T-helper 1 cell (primary cell): ENCODE data around the gene TIMP2.
A peak's percentile ranks its signal among the peaks of the same experiment; 100 is the strongest.
"Not testable (repeated sequence)": the region's sequence is repeated elsewhere in the genome, so short reads cannot be mapped to it uniquely, and the experiment has no call there.

ENCODE experiments used
- DNase-seq, 5 donors: peaks; one replicate each; pipeline ENCODE4 v3.0.0-alpha.2; 2012 to 2020
- total RNA-seq, 4 donors: gene quantifications; one replicate each; lab custom pipeline; 2026; lab: John Stamatoyannopoulos, UW

TIMP2 gene
- total RNA-seq: 2.9 to 4.1 (median 3.3) reads per million in 4 donors

GRCh38 chr17:78925234-78925633 lies at the start of gene TIMP2:
TSS of gene TIMP2 (minus strand) at chr17:78925387. CDS start at chr17:78925088, 299 bp downstream.
- peak; percentile 36 to 70 (median 55) for DNase-seq

- DNase-seq: no peak
Measured at GRCh38 chr17:78973792-78974520, 48.8 kb upstream of the TIMP2 start.

- DNase-seq: no peak
Measured at GRCh38 chr17:78973196-78973595, 48.0 kb upstream of the TIMP2 start.

DNA sequence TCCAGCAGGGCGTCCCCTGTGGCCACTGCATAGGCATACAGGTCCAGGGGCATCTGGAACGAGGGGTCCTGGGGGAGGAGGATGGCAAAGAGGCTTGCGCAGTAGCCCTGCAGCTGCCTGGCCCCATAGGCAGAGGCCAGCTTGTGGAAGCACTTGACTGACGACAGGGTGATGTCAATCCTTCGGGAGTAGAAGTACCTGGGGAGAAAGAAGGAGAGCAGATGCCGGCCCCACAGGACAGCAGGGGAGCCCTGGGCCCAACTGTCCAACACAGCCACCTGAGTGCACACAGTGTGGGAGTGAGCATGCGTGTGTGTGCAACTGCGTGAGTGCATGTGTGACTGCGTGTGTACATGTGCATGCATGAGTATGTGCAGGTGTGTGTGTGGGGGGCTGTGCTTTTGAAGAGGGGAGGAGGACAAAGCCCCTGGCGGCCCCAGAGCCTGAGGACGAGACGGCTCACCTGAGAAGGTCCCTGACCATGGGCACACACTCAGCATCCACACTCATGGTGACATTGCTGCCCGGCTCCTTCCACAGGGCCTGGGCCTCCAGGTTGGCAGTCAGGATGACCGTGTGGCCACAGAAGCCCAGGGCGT lies 47.4 kb upstream of the TIMP2 start:
- DNase-seq: no peak

GRCh38 chr17:78971756-78972506 lies 46.7 kb upstream of the TIMP2 start:
- DNase-seq: no peak

DNA sequence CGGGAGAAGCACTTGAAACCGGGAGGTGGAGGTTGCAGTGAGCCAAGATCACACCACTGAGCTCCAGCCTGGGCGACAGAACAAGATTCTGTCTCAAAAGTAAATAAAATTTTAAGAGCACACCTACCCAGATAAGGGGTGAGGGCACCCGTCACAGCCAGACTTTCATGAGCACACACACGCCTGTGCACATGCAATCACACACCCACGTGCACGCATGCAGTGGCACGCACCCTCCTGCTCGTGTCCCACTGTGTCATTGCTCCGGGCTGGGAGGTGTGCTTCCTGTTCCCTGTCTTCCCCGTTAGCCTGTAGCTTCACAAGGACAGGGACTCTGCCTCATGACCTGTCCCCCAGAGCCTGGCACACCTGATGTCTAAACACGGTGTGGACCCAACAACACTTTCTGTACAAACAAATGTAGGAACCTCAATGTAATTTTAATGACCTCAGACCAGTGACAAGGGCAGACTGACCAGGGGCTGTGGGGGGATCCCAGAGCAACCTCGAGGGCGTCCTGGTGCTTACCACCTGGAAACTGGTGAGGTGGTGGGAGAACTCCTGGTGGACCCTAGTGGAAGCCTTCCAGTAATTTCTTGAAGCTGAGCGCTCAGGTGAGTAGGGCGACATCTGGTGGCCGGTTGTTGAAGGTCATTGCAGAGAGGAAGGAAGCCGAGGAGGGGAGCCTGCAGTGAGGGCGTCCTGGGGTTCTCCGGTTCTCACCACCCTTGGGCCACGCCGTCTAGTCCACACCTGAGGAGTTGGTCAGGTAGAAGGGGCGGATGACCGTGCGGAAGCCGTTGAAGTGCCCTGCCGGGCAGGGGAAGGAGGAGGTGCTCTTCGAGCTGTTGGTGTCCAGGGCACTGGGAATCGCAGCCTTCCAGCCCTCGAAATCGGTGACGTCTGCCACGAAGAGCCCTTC lies 45.9 kb upstream of the TIMP2 start:
- peak; percentile 43 to 76 (median 63) for DNase-seq

DNA sequence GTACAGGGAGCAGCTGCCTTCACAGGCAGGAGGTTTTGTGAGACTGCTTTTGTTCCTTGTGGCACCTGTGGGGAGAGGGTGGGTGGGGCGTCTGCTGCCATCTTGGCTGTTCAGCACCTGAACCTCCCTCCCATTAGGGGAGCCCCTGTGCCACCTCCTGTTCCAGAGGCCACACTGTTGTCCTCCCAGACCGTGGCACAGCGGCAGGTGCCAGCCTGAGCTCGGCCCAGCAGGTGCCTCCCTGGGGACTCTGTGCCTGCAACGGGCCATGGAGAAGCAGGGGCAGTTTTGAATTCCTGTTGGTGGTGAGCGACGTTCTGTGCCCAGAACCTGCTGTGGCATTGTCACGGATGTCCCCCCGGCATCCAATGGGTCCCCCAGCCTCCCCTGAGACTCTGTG lies 44.7 kb upstream of the TIMP2 start:
- DNase-seq: no peak

- no peak for DNase-seq
Measured at GRCh38 chr17:78967782-78968362, 42.7 kb upstream of the TIMP2 start.

GRCh38 chr17:78966910-78967600 lies 41.9 kb upstream of the TIMP2 start:
- no peak for DNase-seq

- no peak for DNase-seq
Measured at GRCh38 chr17:78966123-78966813, 41.1 kb upstream of the TIMP2 start.

DNA sequence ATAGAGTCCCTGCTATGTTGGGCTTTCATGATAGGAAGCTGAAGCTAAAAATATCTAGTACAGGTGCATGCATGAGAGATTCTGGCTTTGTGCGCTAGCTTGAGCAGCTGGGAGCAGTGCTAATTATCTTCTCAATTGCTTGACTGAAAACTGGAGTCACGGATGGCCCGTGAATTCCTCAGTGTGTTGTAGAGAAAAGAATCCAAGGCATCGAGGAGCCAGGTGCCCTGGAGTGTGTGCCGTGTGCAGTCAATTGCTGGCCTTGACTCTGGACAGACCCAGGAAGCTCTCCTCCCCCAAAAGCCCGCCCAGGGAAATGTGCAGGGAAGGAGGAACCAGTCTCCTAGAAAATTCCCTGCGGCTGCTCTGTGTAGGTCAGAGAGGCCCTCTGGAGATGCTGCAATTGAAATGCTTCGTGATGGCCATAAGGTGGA lies 40.3 kb upstream of the TIMP2 start:
- no peak for DNase-seq

DNA sequence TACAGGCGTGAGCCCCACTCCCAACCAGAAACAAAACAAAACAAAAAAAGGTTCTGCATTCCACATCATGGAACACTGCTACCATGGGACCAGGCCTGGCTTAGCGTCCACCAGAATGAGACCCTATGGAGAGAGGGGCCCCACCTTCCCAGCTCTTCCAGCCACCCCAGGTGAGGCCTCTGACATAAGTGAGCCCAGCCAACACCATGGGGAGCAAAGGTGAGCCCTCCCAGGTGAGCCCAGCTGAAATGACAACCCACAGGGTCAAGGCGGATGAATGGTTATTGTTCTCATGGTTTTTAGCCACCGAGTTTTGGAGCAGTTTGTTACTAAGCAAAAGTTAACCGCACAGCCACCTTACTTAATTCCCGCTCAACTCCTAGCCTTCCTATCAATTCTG lies 38.2 kb upstream of the TIMP2 start:
- no peak for DNase-seq

GRCh38 chr17:78962984-78963348 lies 37.8 kb upstream of the TIMP2 start:
- DNase-seq: not testable (repeated sequence)

DNA sequence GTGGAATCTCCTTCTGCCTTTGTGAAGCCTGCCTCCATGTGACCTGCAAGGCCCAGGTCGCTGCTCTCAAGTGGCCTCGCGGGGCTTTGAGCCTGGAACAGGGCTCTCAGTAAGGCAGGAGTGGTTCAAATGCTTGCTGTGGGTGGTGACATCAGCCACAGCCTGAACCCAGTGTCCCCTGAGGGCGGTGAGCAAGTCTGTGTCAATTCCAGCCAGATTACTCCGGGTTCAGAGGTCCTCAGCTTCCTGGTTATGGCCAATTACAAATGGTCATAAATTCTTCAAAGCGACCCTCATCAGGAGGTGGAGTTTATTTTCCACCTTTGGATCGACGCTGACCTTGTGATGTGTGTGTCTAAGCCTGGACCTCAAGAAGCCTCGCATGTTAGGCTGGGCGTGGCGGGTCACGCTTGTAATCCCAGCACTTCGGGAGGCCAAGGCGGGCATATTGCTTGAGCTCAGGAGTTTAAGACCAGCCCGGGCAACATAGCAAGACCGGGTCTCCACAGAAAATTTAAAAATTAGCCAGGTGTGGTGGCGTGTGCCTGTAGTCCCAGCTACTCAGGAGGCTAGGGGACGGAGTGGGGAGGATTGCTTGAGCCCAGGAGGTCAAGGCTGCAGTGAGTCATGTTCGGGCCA lies 37.3 kb upstream of the TIMP2 start:
- no peak for DNase-seq

DNA sequence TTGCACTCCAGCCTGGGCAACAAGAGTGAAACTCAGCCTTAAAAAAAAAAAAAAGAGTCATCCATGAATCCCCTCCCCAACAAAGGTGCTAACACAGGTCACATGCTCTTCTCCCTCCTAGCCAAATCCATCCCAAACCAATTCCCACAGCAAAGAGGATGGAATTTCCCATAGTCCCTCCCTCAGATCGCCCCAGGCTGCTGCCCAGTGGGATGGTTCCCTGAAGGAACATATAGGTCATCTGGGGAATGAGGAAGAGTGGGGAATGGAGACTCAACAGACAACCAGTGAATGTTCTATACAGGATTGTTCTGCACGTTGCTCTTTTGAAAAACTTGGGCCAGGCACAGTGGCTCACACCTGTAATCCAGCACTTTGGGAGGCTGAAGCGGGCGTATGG lies 36.4 kb upstream of the TIMP2 start:
- no peak for DNase-seq

GRCh38 chr17:78960928-78961327 lies 35.7 kb upstream of the TIMP2 start:
- DNase-seq: no peak

- no peak for DNase-seq
Measured at GRCh38 chr17:78959803-78960202, 34.6 kb upstream of the TIMP2 start.

DNA sequence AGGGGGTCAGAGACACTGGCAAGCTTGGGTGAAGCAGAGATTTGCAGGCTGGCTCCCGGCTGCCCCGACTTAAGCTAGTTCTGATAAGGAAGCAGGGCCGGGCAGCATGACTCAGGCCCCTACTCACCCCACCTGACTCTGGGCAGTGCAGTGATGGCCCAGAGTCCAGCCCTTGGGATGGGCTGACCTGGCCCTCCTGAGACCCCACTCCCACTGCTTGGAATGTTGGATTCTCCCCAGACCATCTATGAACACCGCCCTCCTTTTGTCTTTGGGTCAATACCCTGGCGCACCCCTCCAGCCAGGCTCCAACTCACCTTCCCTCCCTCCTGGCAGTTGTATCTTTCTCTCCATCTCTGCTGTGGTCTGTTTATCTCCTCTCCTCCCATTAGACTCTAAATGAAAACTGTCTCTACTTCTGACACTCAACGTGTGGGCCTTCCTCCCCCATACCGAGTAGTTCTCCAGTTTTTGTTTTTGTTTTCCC lies 33.5 kb upstream of the TIMP2 start:
- no peak for DNase-seq

DNA sequence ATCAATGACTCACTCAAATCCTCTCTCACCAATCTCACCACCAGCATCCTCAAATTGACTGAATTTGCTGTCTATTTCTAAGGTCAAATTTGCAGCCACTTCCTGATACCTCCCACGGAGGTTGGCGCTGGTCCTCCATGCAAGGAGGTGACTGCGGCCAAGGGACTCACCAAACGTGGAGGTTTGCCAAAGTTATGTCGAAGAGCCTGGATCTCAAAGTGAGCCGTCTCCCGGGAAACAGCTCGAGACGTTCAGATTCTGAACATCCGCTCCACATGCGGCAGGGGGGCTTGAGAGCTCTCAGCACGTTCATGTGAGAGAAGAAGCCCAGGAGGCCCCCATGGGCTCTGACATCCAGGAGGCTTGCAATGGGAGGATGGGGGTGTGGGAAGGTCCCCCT lies 31.9 kb upstream of the TIMP2 start:
- DNase-seq: no peak

DNA sequence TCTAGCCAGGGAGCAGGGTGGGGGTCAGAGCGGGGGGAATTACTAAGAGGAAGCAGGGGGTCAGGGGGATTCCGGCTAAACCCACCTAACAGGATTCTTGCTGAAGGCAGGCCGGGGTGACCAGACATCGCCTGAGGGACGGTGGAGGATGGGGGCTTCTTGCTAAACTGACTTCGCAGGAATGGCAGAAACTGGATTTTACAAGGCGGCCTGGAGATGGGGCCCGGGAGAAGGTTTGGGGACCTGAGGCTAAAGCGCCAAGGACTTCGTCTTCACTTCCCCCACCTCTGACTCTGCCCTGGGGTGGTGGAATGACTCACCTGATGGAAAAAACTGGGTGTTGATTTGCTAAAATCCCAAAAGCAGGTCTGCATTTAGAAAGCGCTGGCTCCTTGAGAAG lies 31.1 kb upstream of the TIMP2 start:
- no peak for DNase-seq
